ENCODE results near the gene AUTS2.

DNA sequence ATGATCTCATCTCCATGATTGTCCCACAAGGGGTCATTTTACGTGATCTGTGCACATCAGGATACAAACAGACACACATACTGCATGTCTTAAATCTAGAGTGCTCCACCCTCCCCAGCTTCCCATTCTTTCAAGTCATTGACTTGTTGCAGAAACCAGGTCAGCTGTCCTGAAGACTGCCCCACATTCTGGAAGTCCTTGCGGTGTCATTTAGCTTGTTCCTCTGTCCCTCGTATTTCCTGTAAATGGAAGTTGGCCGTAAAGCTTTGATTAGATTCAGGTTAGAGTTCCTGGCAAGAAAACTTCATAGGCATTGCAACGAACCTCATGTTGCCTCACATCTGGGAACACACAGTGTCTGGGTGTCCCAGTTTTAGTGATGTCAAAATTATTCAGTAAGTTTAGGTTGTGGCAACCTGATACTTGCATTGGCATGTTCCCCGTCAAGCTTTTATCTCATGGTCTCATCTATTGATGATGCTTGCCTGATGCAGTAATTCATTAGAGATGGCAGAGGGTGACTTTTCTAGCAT lies 1116.3 kb downstream of the AUTS2 start:
- TF ChIP-seq, protein P1, sequence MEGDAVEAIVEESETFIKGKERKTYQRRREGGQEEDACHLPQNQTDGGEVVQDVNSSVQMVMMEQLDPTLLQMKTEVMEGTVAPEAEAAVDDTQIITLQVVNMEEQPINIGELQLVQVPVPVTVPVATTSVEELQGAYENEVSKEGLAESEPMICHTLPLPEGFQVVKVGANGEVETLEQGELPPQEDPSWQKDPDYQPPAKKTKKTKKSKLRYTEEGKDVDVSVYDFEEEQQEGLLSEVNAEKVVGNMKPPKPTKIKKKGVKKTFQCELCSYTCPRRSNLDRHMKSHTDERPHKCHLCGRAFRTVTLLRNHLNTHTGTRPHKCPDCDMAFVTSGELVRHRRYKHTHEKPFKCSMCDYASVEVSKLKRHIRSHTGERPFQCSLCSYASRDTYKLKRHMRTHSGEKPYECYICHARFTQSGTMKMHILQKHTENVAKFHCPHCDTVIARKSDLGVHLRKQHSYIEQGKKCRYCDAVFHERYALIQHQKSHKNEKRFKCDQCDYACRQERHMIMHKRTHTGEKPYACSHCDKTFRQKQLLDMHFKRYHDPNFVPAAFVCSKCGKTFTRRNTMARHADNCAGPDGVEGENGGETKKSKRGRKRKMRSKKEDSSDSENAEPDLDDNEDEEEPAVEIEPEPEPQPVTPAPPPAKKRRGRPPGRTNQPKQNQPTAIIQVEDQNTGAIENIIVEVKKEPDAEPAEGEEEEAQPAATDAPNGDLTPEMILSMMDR (IDR thresholded peaks at IDR 0.05): no peak
- TF ChIP-seq, protein P2, sequence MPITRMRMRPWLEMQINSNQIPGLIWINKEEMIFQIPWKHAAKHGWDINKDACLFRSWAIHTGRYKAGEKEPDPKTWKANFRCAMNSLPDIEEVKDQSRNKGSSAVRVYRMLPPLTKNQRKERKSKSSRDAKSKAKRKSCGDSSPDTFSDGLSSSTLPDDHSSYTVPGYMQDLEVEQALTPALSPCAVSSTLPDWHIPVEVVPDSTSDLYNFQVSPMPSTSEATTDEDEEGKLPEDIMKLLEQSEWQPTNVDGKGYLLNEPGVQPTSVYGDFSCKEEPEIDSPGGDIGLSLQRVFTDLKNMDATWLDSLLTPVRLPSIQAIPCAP (CRISPR knock-in tag; IDR thresholded peaks at IDR 0.05): no peak
- TF ChIP-seq, protein P3, sequence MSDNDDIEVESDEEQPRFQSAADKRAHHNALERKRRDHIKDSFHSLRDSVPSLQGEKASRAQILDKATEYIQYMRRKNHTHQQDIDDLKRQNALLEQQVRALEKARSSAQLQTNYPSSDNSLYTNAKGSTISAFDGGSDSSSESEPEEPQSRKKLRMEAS (CRISPR knock-in tag; IDR thresholded peaks at IDR 0.05): no peak
- TF ChIP-seq IRF2 (CRISPR knock-in tag; IDR thresholded peaks at IDR 0.05; ENCODE audit: borderline replicate concordance, low read depth) (no peak), JUN (CRISPR knock-in tag; IDR thresholded peaks at IDR 0.05) (no peak)
- TF ChIP-seq, protein P4, sequence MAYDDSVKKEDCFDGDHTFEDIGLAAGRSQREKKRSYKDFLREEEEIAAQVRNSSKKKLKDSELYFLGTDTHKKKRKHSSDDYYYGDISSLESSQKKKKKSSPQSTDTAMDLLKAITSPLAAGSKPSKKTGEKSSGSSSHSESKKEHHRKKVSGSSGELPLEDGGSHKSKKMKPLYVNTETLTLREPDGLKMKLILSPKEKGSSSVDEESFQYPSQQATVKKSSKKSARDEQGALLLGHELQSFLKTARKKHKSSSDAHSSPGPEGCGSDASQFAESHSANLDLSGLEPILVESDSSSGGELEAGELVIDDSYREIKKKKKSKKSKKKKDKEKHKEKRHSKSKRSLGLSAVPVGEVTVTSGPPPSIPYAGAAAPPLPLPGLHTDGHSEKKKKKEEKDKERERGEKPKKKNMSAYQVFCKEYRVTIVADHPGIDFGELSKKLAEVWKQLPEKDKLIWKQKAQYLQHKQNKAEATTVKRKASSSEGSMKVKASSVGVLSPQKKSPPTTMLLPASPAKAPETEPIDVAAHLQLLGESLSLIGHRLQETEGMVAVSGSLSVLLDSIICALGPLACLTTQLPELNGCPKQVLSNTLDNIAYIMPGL (CRISPR knock-in tag; IDR thresholded peaks at IDR 0.05): no peak
- TF ChIP-seq, protein P5, sequence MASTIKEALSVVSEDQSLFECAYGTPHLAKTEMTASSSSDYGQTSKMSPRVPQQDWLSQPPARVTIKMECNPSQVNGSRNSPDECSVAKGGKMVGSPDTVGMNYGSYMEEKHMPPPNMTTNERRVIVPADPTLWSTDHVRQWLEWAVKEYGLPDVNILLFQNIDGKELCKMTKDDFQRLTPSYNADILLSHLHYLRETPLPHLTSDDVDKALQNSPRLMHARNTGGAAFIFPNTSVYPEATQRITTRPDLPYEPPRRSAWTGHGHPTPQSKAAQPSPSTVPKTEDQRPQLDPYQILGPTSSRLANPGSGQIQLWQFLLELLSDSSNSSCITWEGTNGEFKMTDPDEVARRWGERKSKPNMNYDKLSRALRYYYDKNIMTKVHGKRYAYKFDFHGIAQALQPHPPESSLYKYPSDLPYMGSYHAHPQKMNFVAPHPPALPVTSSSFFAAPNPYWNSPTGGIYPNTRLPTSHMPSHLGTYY (CRISPR knock-in tag; IDR thresholded peaks at IDR 0.05): no peak
